Forelimb muscle (tissue), 1 donor: Measurements from ENCODE around the gene PLSCR1. TPM values are rescaled to one million over a fixed set of nuclear protein-coding genes. Genes with fewer than 3 reads are reported as not detected.
"Not testable (repeated sequence)": the region's sequence is repeated elsewhere in the genome, so short reads cannot be mapped to it uniquely, and the experiment has no call there.

Source experiments
- DNase-seq: peaks from one replicate; pipeline ENCODE4 v3.0.0-alpha.2; 2013; ENCODE audit warnings: low read depth
- polyA plus RNA-seq: library from polyadenylated mRNA; unstranded; fragments of 120-200 nt; gene quantifications from one replicate; pipeline ENCODE4 v1.2.1, GENCODE V29; 2013; ENCODE audit not compliant: insufficient read length

The PLSCR1 gene
- polyA plus RNA-seq, 1 donor = 13.0 TPM

GRCh38 chr3:146550070-146550615 lies 5.7 kb upstream of the PLSCR1 start:
- DNase-seq = no peak

- no peak for DNase-seq
Measured at GRCh38 chr3:146547235-146547835, 2.9 kb upstream of the PLSCR1 start.

- no peak for DNase-seq
Measured at GRCh38 chr3:146546366-146546965, 2.1 kb upstream of the PLSCR1 start.

- DNase-seq = no peak
Measured at GRCh38 chr3:146544929-146545528, 622 bp upstream of the PLSCR1 start.

GRCh38 chr3:146543461-146544001 lies 876 bp downstream of the PLSCR1 start:
- DNase-seq = peak; percentile 31

- DNase-seq = no peak
Measured at GRCh38 chr3:146542978-146543377, 1.4 kb downstream of the PLSCR1 start.

- DNase-seq = no peak
Measured at GRCh38 chr3:146542179-146542578, 2.2 kb downstream of the PLSCR1 start.

- no peak for DNase-seq
Measured at GRCh38 chr3:146540978-146541377, 3.4 kb downstream of the PLSCR1 start.

- DNase-seq = no peak
Measured at GRCh38 chr3:146540236-146540635, 4.2 kb downstream of the PLSCR1 start.

GRCh38 chr3:146539315-146539714 lies 5.1 kb downstream of the PLSCR1 start:
- DNase-seq = no peak

GRCh38 chr3:146537603-146538002 lies 6.8 kb downstream of the PLSCR1 start:
- no peak for DNase-seq

- DNase-seq = no peak
Measured at GRCh38 chr3:146536681-146537080, 7.7 kb downstream of the PLSCR1 start.

GRCh38 chr3:146532406-146532805 lies 12.0 kb downstream of the PLSCR1 start:
- no peak for DNase-seq

- no peak for DNase-seq
Measured at GRCh38 chr3:146530609-146531008, 13.8 kb downstream of the PLSCR1 start.

- DNase-seq = no peak
Measured at GRCh38 chr3:146529021-146529420, 15.4 kb downstream of the PLSCR1 start.

- no peak for DNase-seq
Measured at GRCh38 chr3:146524961-146525360, 19.4 kb downstream of the PLSCR1 start.

GRCh38 chr3:146523531-146523930 lies 20.9 kb downstream of the PLSCR1 start:
- no peak for DNase-seq

- not testable (repeated sequence) for DNase-seq
Measured at GRCh38 chr3:146522174-146523158, 21.9 kb downstream of the PLSCR1 start.

GRCh38 chr3:146521394-146521793 lies 23.0 kb downstream of the PLSCR1 start:
- DNase-seq = no peak

GRCh38 chr3:146519810-146520209 lies 24.6 kb downstream of the PLSCR1 start:
- DNase-seq = no peak

GRCh38 chr3:146517684-146518435 lies 26.5 kb downstream of the PLSCR1 start:
- DNase-seq = no peak
